B cell (primary cell): ENCODE measurements around the gene FMN1. TPM values are rescaled to one million over a fixed set of nuclear protein-coding genes. Genes with fewer than 3 reads are reported as not detected.

Experiments used
- ATAC-seq: fragments of 200-7000 bp; cut with Tn5 transposase; one replicate; pipeline ENCODE4 v1.10.0; 2021; ENCODE audit warnings: low read depth, mild to moderate bottlenecking, moderate number of reproducible peaks, moderate library complexity
- CTCF ChIA-PET: fragments of 350-600 bp; sonication (Branson Sonifier 250); formaldehyde crosslinking; loops from one replicate; lab custom pipeline; 2021; ENCODE audit warnings: antibody characterized with exemption, inconsistent platforms; lab: Charles Lee
- POLR2A ChIA-PET: fragments of 350-600 bp; sonication (Branson Sonifier 250); formaldehyde crosslinking; loops from one replicate; lab custom pipeline; 2021; ENCODE audit warnings: antibody characterized with exemption; lab: Charles Lee
- DNase-seq: peaks from one replicate; pipeline ENCODE4 v3.0.0; 2013
- H2AFZ ChIP-seq: 2 replicates; pipeline ENCODE4 v1.6.1; 2012; ENCODE audit warnings: mild to moderate bottlenecking, low read depth, low read length; ENCODE audit not compliant: insufficient read depth, poor library complexity, severe bottlenecking
- H3K27ac ChIP-seq, 2 donors: 1 replicate in 1 of 2; 2 replicates in 1 of 2; pipeline ENCODE4 v1.5.1; 2012 to 2013; ENCODE audit warnings: low read length in 2 of 2, mild to moderate bottlenecking in 2 of 2, moderate library complexity in 1 of 2
- H3K27me3 ChIP-seq, 4 experiments: fragments of 200-600 bp in 1 of 4; sonication (generic) in 1 of 4; replicated peaks in 1 of 4; 1 replicate in 2 of 4; 2 replicates in 2 of 4; pipeline versions ENCODE4 v1.6.1 to v1.7.0; 2013 to 2016; ENCODE audit warnings: low read length in 3 of 4, mild to moderate bottlenecking in 2 of 4, mixed read lengths in 1 of 4, moderate library complexity in 1 of 4; ENCODE audit not compliant: insufficient read depth in 4 of 4, control insufficient read depth in 3 of 4; ENCODE audit errors: control extremely low read depth in 1 of 4
- H3K36me3 ChIP-seq, 2 experiments: replicated peaks in 1 of 2; 1 replicate in 1 of 2; 2 replicates in 1 of 2; pipeline versions ENCODE4 v1.6.1 to v1.7.1; 2013; ENCODE audit warnings: low read length in 1 of 2; ENCODE audit not compliant: insufficient read depth in 2 of 2, control insufficient read depth in 1 of 2; ENCODE audit errors: control extremely low read depth in 1 of 2, extremely low read depth in 1 of 2
- H3K4me1 ChIP-seq, 2 donors: fragments of 200-600 bp in 1 of 2; sonication (generic) in 1 of 2; 1 replicate in 1 of 2; 2 replicates in 1 of 2; pipeline versions ENCODE4 v1.5.1 to v1.6.1; 2013 to 2017; ENCODE audit warnings: low read length in 2 of 2; ENCODE audit not compliant: control insufficient read depth in 2 of 2, insufficient read depth in 2 of 2
- H3K4me2 ChIP-seq: replicated peaks from 2 replicates; pipeline ENCODE3; 2012; ENCODE audit warnings: mild to moderate bottlenecking, low read depth, low read length; ENCODE audit not compliant: poor library complexity, severe bottlenecking
- H3K4me3 ChIP-seq, 5 experiments: fragments of 200-600 bp in 1 of 5; sonication (generic) in 1 of 5; 1 replicate in 3 of 5; 2 replicates in 2 of 5; pipeline versions ENCODE4 v1.5.1 to v1.7.0; 2011 to 2016; ENCODE audit warnings: low read length in 4 of 5, mild to moderate bottlenecking in 4 of 5, low read depth in 2 of 5, control low read depth in 1 of 5, moderate library complexity in 1 of 5; ENCODE audit not compliant: insufficient read depth in 1 of 5; ENCODE audit errors: control extremely low read depth in 1 of 5, extremely low read depth in 1 of 5
- H3K79me2 ChIP-seq: fragments of 200-600 bp; sonication (generic); one replicate; pipeline ENCODE4 v1.6.0; 2016; ENCODE audit warnings: low read length; ENCODE audit not compliant: control insufficient read depth, insufficient read depth
- H3K9ac ChIP-seq: fragments of 200-600 bp; sonication (generic); 2 replicates; pipeline ENCODE4 v1.6.1; 2017; ENCODE audit warnings: mild to moderate bottlenecking, low read length, moderate library complexity
- H3K9me3 ChIP-seq, 3 donors: one replicate each; pipeline versions ENCODE4 v1.6.1 to v1.7.1; 2013; ENCODE audit warnings: low read length in 2 of 3; ENCODE audit not compliant: control insufficient read depth in 2 of 3, insufficient read depth in 1 of 3; ENCODE audit errors: control extremely low read depth in 1 of 3
- H4K20me1 ChIP-seq: 2 replicates; pipeline ENCODE4 v1.6.0; 2012; ENCODE audit warnings: mild to moderate bottlenecking, low read length; ENCODE audit not compliant: insufficient read depth, control insufficient read depth, poor library complexity, severe bottlenecking
- H3K27ac Mint-ChIP-seq: one replicate; pipeline ENCODE4 v1.8.0; 2021; ENCODE audit warnings: mixed read lengths
- H3K27me3 Mint-ChIP-seq: one replicate; pipeline ENCODE4 v1.8.0; 2021; ENCODE audit warnings: mixed read lengths
- H3K4me1 Mint-ChIP-seq: one replicate; pipeline ENCODE4 v1.8.0; 2021; ENCODE audit warnings: mixed read lengths
- H3K4me3 Mint-ChIP-seq: one replicate; pipeline ENCODE4 v1.8.0; 2021; ENCODE audit warnings: mixed read lengths
- H3K9me3 Mint-ChIP-seq: one replicate; pipeline ENCODE4 v1.8.0; 2022; ENCODE audit warnings: mixed read lengths; ENCODE audit not compliant: insufficient read depth
- CTCF ChIP-seq: fragments of 200-600 bp; IDR thresholded peaks from one replicate; pipeline ENCODE4 v1.8.0; 2022; ENCODE audit warnings: antibody characterized with exemption, mild to moderate bottlenecking
- EZH2 ChIP-seq: IDR thresholded peaks from 2 replicates; pipeline ENCODE4 v1.6.1; 2012; ENCODE audit warnings: borderline replicate concordance, low read depth, mild to moderate bottlenecking, moderate library complexity, low read length; ENCODE audit not compliant: insufficient read depth, poor library complexity, severe bottlenecking
- WGBS: methylation state at CpG from one replicate; pipeline ENCODE4 v1.1.5; 2013; ENCODE audit warnings: missing lambda C conversion rate; ENCODE audit not compliant: insufficient coverage; 5-methylcytosine and 5-hydroxymethylcytosine counted together
- intact Hi-C: fragments of 100-400 bp; cut with micrococcal nuclease; formaldehyde crosslinking; loops from one replicate; pipeline ENCODE4 v1.10.0; 2022
- polyA plus RNA-seq: library from polyadenylated mRNA; depleted of rRNA; stranded (reverse); fragments of >200 nt; gene quantifications from 2 replicates; pipeline ENCODE4 v1.2.3, GENCODE V29; 2012
- total RNA-seq, 2 donors: library from RNA; stranded (reverse); fragments of 120-200 nt in 1 of 2; gene quantifications; 1 replicate in 1 of 2; 2 replicates in 1 of 2; pipeline versions ENCODE4 v1.2.3 to v1.2.4, GENCODE V29; 2013 to 2022

The FMN1 gene
- total and polyA plus RNA-seq, 2 donors (not counting 1 experiment from before 2014, with no cell fraction given), result 0.21 to 0.96 TPM

GRCh38 chr15:33155691-33156420 lies 38.7 kb downstream of the FMN1 start:
- no peak overlapping the region for H3K4me3 ChIP-seq
- Mint-ChIP-seq H3K4me1 (peaks cover 13% of the 10 kb centered on the region), H3K27me3 (peaks cover 14% of the 10 kb centered on the region), H3K9me3 (no peaks in the 10 kb centered on the region), H3K4me3 (no peak overlapping the region), H3K27ac (no peak overlapping the region)
- no peaks in the 10 kb centered on the region for H3K27me3 ChIP-seq
- ATAC-seq, result no peak
- no peak overlapping the region for H3K27ac ChIP-seq
- peaks cover 0 to 3% (median 0%) of the 10 kb centered on the region in 3 donors for H3K9me3 ChIP-seq
- peaks cover 5 to 9% of the 10 kb centered on the region in 2 donors for H3K4me1 ChIP-seq
- no peak for TF ChIP-seq EZH2
- TF ChIP-seq CTCF, result no peak
- CTCF ChIA-PET, result interaction anchor here (0.7 kb wide), 1 partner anchor 37 kb away, joined by 3 read pairs; no protein-coding TSS in a partner anchor
- H3K4me2 ChIP-seq, result no peak overlapping the region
- no peak overlapping the region for H2AFZ ChIP-seq
- no peaks in the 10 kb centered on the region for H3K79me2 ChIP-seq
- DNase-seq, result no peak
- 100% methylated on average over 1 of the region's 7 CpGs for WGBS
- no peaks in the 10 kb centered on the region for H4K20me1 ChIP-seq
- no peak overlapping the region for H3K9ac ChIP-seq
- POLR2A ChIA-PET, result no interaction called here
- intact Hi-C loops, result no loop called here
- H3K36me3 ChIP-seq, result no peaks in the 10 kb centered on the region
